GM21825 (cell line): Measurements from ENCODE around the gene LRRC14B.
"Not testable (repeated sequence)": the region's sequence is repeated elsewhere in the genome, so short reads cannot be mapped to it uniquely, and the experiment has no call there.

Source experiments
- ATAC-seq: cut with Tn5 transposase; IDR thresholded peaks from one replicate; pipeline ENCODE4 v1.9.1; 2021; ENCODE audit warnings: mild to moderate bottlenecking, moderate library complexity; ENCODE audit not compliant: unreplicated experiment

Gene LRRC14B

GRCh38 chr5:233426-233825 is 42.1 kb downstream of the LRRC14B start:
- not testable (repeated sequence) for ATAC-seq

- no peak for ATAC-seq
Observed at GRCh38 chr5:234450-234849, 43.2 kb downstream of the LRRC14B start.

- ATAC-seq, result not testable (repeated sequence)
Observed at GRCh38 chr5:235527-235926, 44.2 kb downstream of the LRRC14B start.

DNA sequence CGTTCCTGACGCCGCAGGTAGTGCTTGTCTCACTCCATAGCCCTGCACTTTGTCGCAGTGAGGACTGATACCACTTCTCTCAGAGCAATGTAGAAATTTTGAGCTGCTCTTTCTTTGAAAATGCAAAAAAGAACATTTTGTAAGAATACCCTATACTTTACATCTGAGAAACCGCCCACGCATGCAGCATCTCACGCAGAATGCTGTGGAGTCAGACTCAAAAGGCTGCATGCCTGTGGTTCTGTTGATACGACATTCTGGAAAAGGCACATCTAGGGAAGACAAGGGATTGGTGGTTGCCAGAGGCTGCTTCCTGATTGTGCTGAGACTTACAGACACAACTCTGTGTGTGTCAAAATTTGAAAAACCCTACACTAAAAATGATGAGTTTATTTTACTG is 46.6 kb downstream of the LRRC14B start:
- ATAC-seq, result not testable (repeated sequence)

DNA sequence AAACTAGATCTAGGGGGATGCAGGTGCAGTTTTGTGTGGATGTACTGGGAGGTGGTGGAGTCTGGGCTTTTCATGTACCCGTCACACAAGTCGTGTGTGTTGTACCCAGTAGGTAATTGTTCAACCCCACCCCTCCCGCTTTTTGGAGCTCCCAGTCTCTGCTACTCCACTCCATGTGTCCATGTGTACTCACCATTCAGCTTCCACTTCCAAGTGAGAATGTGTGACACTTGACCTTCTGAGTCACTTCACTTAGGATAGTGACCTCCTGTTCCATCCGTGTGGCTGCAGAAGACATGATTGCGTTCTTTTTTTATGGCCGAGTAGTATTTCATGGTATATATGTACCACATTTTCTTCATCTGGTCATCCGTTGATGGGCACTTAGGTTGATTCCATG is 49.3 kb downstream of the LRRC14B start:
- ATAC-seq, result not testable (repeated sequence)

DNA sequence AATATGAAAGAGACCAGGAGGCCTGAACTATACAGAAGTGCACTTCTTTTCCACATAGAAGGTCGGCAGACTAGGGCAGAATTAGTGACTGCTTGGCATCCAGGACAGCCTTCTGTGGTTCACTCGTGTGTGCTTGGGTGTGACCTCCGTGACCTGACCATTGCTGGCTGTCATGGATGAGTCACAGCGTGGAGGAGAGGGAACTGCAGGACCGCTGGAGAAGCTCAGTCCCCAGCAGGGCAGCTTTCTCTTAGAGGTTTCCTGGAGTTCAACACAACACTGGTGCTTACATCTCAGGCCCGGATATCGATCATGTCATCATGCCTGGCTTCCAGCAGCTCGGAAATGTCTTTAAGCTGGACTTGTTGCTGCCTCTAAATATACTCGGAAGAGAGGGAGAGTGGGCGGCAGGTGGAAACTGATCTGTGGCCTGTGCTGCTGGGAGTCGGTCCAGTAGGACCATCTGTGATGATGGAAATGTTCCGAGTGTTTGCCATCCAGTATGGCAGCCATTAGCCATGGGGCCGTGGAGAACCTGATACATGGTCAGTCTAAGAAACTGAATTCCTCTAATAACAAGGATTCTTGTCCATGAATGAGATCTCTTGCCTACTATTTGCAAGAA is 49.9 kb downstream of the LRRC14B start:
- ATAC-seq, result not testable (repeated sequence)

- ATAC-seq, result not testable (repeated sequence)
Observed at GRCh38 chr5:243683-244367, 52.5 kb downstream of the LRRC14B start.

DNA sequence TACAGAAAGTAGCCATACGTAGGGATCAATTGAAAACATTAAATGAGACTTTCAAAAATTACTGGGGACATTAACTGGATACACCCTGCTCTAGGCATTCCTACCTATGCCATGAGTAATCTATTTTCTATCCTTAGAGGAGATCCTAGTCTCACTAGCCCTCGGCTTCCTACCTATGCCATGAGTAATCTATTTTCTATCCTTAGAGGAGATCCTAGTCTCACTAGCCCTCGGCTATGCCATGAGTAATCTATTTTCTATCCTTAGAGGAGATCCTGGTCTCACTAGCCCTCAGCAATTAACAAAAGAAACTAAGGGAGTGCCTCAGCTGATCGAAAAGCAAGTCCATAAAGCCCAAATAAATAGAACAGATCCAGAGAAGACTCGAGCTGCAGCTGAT is 54.4 kb downstream of the LRRC14B start:
- ATAC-seq, result not testable (repeated sequence)
